Fibroblast of skin of abdomen (primary cell): ENCODE measurements around the gene C1orf74.

Experiments
- DNase-seq: peaks from one replicate; pipeline ENCODE4 v3.0.0-alpha.2; 2013

C1orf74 gene

DNA sequence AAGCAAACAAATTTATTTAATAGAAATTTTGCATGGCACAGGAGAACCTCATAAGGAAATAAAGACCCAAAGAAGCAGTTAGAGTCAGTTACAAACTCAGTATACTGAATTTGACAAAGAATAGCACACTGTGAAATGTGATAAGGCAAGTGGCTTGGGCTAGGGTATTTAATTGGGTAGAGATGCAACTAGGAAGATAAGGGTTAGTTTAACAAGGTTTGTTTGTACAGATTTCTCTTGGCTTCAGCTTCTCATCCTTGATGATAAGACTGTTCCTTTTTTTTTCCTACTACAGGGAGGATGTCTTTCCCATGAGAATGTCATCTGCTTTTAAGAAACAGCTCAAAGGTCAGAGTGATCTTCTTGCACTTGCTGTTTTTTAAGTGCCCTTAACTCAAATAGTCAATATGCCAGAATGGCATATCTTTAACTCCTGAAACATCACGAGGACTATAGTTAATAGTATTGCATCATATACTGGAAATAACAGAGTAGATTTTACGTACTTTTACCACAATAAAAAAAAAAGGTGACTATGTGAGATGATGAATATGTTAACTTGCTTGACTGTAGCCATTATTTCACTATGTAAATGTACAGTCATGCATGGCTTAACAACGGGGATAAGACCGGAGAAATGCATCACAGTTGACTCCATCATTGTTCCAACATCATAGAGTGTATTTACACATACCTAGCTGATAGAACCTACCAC lies 37.8 kb downstream of the C1orf74 start:
- DNase-seq, result no peak

DNA sequence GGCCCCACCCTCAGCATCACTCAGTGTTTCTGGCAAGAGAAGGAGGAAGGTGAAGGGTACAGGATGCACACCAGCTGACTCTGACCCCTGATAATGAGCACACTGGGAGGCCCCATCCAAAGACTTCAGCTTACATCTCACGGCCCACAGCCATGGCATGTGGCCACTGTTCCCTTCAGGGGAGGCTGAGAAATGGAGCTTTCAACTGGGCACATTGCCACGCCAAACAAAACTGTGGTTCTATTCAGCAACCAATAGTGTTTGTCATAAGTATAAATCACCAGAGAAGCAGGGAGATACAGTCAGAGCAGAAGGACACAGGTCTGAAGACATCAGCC lies 41.2 kb downstream of the C1orf74 start:
- peak; percentile 66 for DNase-seq

DNA sequence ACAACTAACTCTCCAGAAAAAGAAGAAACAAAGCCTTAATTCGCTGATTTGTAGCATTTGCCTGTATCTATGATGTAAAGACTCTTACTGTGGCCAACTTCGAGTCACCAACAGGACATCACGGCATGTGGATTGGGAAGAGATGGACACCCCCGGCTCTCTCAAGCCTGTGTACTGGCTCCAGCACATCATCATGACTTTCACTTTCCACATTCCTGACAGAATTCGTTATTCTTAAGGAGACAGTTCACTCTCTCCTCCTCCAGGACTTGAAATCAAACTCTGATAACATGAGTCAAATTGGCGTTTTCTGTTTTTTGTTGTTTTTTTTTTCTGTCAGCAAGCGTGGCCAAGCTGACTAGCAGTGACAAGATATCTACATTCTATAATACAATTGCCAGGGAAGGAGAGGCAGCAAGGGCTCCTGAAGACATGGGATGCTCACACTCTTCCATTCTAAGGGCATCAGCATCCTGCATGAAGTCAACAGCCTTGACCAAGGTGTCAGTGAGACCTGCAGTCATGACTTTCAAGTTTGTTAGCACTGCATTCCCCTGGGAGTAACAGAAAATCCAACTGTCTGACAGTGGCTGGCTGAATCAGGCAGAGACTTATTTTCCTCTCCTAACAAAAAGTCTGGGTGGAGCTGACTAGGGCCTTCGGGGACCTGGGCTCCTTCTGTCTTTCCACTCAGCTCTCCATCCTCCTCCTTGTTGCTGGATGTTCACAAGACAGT lies 41.8 kb downstream of the C1orf74 start:
- DNase-seq, result peak; percentile 28

DNA sequence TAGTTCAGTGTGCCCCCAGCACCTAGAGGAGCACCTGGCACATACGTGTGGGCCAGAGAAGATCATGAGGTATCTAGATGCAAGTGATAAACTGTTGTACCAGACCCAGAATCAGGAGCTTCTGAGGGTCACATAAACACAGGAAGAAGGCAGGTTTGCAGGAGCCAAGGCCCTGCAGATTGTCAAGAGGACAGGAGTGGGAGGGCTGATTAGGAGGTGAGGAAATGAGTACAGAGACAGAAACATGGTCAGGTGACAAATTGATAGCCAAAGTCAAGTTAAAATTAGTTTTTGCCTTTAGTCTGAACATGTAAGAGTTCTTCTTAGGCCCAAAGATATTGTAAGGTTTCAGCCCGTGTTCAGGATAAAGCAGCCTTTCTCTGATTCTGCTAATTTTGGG lies 42.5 kb downstream of the C1orf74 start:
- no peak for DNase-seq

DNA sequence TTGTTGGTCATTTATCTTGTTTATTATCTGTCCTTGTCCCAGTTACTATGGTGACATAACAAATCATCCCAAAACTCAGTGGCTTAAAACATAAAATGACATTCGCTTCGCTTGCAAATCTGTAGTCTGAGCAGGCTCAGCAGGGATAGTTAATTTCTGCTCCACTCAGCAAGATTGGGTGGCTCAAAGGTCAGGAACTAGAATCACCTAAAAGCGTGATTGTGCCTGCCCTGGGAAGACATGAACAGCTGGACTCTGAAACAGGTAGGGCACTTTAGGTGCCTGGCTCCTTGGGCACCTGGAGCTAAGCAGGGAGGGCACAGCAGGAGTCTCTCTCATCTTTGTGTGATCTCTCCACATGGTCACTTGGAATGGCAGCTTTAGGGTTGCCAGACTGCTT lies 43.2 kb downstream of the C1orf74 start:
- DNase-seq, result no peak

DNA sequence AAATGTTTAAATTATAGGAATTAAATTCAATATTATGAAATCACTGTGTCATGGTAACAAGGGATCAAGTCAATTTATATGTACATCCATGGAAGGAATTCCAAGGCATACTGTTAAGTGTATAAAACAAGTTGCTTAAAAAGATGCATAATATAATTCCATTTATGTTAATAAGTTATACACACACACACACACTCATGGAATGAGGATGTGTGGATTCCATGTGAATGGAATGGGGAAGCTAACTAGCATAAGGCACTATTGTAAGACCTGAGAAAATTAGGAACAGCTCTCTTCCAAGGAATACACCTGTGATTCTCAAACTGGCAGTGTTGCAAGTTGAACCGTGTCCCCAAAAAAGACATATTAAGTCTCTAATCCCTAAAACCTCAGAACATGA lies 46.1 kb downstream of the C1orf74 start:
- no peak for DNase-seq

DNA sequence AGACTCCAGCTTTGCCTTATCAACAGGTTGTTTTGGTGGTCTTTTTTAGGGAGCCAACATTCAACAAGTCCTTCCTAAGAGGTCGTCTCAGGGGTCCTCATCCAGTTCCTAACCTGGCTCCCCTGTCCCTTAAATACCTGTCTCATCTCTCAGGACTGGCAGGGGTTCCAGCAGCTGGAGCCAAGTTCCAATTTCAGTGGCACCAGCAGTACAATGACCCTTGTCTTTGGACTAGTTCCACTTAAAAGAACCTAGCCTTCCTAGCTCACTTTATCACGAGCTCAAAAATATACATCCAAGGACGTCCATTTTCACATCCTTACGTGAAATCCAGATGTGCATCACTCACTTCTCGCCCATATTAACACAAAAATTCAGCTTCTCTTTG lies 47.2 kb downstream of the C1orf74 start:
- no peak for DNase-seq

DNA sequence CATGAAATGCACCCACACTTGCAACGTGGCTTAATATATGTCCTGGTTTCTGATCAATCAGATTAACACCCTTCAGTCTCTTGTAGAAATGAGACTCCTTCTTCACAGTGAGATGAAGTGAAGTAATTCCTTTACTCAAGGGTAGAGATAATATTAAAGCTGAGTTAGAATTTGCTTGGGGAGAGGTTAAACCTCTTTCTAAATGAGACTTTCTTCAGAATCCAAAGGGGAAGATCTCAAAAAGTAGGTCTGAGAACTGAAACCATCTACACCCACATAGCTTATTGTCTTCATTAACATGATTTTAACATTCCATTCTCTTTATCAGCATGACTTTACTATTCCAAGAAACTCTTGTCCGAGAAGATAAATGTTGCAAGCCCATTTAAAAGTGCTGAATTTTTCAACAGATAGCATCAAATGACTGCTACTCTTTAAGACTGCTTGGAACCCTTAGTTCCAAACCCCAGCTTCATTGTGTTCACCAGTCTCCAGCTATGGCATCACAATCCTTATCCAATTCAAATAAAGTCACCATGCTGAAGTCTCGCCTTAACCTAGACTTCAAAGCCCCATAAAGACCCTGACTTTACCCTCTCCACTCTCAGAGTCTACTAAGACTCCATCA lies 47.8 kb downstream of the C1orf74 start:
- DNase-seq, result no peak

DNA sequence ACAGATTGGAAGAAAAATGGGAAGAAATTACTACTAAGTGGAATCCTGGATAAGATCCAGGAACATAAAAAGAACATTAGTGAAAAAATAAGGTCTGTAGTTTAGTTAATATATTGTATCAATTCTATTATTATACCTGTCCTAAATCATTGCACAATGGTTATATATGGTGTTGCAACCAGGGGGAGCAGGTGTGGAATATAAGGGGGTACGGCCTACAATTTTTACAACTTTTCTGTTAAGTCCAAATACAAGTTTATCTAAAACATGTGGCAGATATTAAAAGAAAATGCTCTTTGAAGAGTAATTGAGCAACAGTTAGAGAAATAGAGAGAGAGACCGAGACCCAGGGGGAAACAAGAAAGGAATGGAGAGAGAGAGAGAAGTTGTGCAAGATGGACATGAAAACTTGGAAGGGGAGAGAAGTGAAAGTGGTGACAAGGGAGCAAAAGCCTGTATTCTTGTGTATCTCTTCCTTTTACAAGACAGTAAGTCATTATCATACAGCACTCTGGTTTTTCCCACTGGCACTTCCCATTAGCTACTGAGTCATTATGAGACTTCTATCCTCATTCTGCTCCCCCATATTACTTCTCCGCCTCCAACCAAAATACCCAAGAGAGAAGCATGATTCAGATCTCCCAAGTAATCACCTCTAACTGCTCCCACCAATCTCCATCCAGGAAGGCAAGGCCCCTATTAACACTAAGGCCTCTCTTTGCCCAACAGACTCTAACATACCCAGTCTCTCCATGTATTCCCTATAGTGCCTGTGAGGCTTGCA lies 50.8 kb downstream of the C1orf74 start:
- peak; percentile 5 for DNase-seq

DNA sequence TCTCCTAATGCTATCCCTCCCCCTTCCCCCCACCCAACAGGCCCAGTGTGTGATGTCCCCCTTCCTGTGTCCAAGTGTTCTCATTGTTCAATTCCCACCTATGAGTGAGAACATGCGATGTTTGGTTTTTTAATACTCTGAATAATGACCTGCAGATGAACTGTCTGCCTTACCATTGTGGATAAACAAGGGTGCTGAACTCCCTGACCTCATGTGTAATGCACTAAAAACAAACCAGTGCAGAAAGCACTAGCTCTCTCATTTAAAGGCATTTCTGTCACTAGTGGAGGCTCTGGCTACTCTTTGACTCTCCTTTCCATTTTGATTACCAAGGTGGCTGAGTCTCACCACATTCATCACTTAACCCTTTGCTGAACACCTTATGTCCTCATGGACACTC lies 51.6 kb downstream of the C1orf74 start:
- DNase-seq, result no peak

DNA sequence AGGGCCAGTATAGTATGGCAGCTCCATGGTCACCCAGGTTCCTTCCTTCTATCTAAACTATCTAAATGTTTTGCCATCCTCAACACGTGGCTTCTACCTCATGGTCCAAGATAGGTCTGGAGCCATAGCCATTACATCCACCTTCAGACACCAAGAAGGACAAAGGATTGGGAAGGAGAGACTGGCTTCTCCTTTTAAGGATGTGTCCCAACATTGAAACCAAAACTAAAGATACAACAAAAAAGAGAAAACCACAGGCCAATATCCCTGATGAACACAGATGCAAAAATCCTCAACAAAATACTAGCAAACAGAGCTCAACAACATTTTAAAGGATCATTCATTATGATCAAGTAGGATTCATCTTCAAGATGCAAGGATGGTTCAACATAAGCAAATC lies 54.9 kb downstream of the C1orf74 start:
- DNase-seq, result no peak
